SU-DHL-6 (cell line): ENCODE data around the gene TKT.

ENCODE experiments used
- H2AFZ ChIP-seq: fragments of 200-600 bp; sonication (generic); 2 replicates; pipeline ENCODE4 v1.6.1; 2014; ENCODE audit warnings: low read depth, mild to moderate bottlenecking, moderate library complexity, mixed read lengths, antibody characterized with exemption, low read length; ENCODE audit not compliant: severe bottlenecking
- H3F3A ChIP-seq: fragments of 200-600 bp; shearing (Covaris generic); 2 replicates; pipeline ENCODE4 v1.6.0; 2016; ENCODE audit warnings: antibody characterized with exemption, mild to moderate bottlenecking; ENCODE audit not compliant: insufficient read depth
- H3K27ac ChIP-seq: fragments of 200-600 bp; sonication (generic); 2 replicates; pipeline ENCODE4 v1.5.1; 2016; ENCODE audit warnings: low read depth, mild to moderate bottlenecking, low read length, moderate library complexity, mixed read lengths
- H3K27me3 ChIP-seq: fragments of 200-600 bp; sonication (generic), shearing (Covaris generic); 2 replicates; pipeline ENCODE4 v1.6.0; 2014; ENCODE audit warnings: mild to moderate bottlenecking, low read length
- H3K36me3 ChIP-seq: fragments of 200-600 bp; sonication (generic); 2 replicates; pipeline ENCODE4 v1.6.1; 2014; ENCODE audit warnings: mild to moderate bottlenecking, low read length, mixed read lengths
- H3K4me2 ChIP-seq: fragments of 300-600, 200-600 bp; shearing (Covaris generic), sonication (generic); 2 replicates; pipeline ENCODE4 v1.6.0; 2014; ENCODE audit warnings: low read length, low read depth, mild to moderate bottlenecking; ENCODE audit not compliant: poor library complexity, severe bottlenecking
- H3K4me3 ChIP-seq: fragments of 200-600 bp; sonication (generic); 2 replicates; pipeline ENCODE4 v1.5.1; 2014; ENCODE audit warnings: antibody characterized with exemption, low read length, mild to moderate bottlenecking, mixed read lengths; ENCODE audit not compliant: insufficient read depth, poor library complexity, severe bottlenecking
- H3K79me2 ChIP-seq: fragments of 200-600 bp; sonication (generic); 2 replicates; pipeline ENCODE4 v1.6.1; 2014; ENCODE audit warnings: mild to moderate bottlenecking, low read length, moderate library complexity; ENCODE audit not compliant: insufficient read depth
- H3K9ac ChIP-seq: fragments of 200-600 bp; sonication (generic); 2 replicates; pipeline ENCODE4 v1.7.0; 2014; ENCODE audit warnings: mild to moderate bottlenecking, low read length
- H3K9me2 ChIP-seq: fragments of 200-600 bp; sonication (generic); replicated peaks from 2 replicates; pipeline ENCODE4 v1.6.1; 2014; ENCODE audit warnings: low read length; ENCODE audit not compliant: insufficient read depth
- H3K9me3 ChIP-seq: fragments of 200-600 bp; sonication (generic); 2 replicates; pipeline ENCODE4 v1.6.1; 2014; ENCODE audit warnings: low read length, mixed read lengths; ENCODE audit not compliant: insufficient read depth
- H4K20me1 ChIP-seq: fragments of 200-600 bp; sonication (generic); 2 replicates; pipeline ENCODE4 v1.6.1; 2014; ENCODE audit warnings: low read depth, mild to moderate bottlenecking, antibody characterized with exemption, low read length, moderate library complexity, mixed read lengths
- EZH2phosphoT487 ChIP-seq: fragments of 200-600 bp; sonication (generic), shearing (Covaris generic); conservative IDR thresholded peaks from 2 replicates; pipeline ENCODE4 v1.6.1; 2018; ENCODE audit warnings: mild to moderate bottlenecking, antibody characterized with exemption, low read length, moderate library complexity, mixed read lengths
- TF ChIP-seq, protein P1 (sequence below): fragments of 200-600 bp; sonication (generic); IDR thresholded peaks from one replicate; pipeline ENCODE4 v1.5.1; 2017; ENCODE audit warnings: antibody characterized with exemption, mild to moderate bottlenecking, low read length, moderate library complexity; ENCODE audit not compliant: insufficient read depth, poor library complexity, severe bottlenecking

The TKT gene

GRCh38 chr3:53288214-53288613, 32.4 kb upstream of the TKT start:
- Histone ChIP-seq H3K4me2 (no peak overlapping the region), H2AFZ (no peak overlapping the region), H3K27me3 (no peaks in the 10 kb centered on the region), H4K20me1 (no peaks in the 10 kb centered on the region), H3K79me2 (no peaks in the 10 kb centered on the region), H3K4me3 (no peak overlapping the region), H3K9me2 (no peaks in the 10 kb centered on the region), H3F3A (0 out of 2 replicates have a peak, but pooled peaks cover 4% of the 10 kb centered on the region), H3K9ac (no peak overlapping the region), H3K36me3 (no peaks in the 10 kb centered on the region), H3K9me3 (no peaks in the 10 kb centered on the region), H3K27ac (no peak overlapping the region)
- TF ChIP-seq, protein P1, sequence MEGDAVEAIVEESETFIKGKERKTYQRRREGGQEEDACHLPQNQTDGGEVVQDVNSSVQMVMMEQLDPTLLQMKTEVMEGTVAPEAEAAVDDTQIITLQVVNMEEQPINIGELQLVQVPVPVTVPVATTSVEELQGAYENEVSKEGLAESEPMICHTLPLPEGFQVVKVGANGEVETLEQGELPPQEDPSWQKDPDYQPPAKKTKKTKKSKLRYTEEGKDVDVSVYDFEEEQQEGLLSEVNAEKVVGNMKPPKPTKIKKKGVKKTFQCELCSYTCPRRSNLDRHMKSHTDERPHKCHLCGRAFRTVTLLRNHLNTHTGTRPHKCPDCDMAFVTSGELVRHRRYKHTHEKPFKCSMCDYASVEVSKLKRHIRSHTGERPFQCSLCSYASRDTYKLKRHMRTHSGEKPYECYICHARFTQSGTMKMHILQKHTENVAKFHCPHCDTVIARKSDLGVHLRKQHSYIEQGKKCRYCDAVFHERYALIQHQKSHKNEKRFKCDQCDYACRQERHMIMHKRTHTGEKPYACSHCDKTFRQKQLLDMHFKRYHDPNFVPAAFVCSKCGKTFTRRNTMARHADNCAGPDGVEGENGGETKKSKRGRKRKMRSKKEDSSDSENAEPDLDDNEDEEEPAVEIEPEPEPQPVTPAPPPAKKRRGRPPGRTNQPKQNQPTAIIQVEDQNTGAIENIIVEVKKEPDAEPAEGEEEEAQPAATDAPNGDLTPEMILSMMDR: no peak
- TF ChIP-seq EZH2phosphoT487: no peak

DNA sequence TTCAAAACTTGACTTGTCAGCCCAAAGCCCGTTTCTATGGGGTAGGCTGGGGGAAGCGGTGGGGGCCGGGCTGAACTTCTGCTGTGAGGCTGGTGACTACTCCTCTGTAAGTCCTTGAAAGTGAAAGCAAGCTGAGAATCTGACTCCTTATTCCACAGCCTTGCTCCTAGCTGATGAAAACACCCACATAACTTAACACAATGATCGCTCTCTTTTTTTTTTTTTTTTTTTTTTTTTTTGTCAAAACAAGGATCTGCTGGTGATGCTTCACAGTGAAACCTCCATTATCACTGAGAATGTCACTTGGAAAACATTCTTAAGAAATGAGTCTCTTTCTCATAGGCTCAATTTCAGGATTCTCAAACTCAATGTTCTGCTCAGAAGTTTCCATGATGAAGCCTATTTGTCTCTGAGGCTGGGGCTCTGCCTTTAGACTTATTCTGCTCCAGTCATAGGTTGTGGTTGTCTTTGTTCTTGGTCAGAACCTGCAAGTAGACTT, 31.4 kb upstream of the TKT start:
- Histone ChIP-seq H3K9me2 (no peaks in the 10 kb centered on the region), H3K27ac (no peak overlapping the region)

DNA sequence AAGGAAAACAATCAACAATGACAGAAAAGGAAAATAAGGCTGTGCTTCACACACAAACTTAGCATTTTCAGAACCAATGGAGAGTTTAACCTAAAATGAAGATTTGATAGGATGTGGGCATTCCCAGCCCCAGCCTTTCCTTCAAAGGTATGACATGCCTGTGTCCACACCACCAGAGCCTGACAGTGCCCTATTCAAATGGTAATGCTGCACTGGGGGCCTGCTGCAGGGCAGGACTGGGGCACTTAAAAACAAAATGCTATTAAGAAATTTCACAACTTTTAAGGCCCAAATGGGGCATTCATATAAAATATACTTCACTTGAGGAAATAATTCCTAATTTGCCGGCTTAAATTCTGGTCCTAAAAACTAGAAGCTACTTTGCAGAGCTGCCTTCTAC, 30.9 kb upstream of the TKT start:
- H3K9me2 ChIP-seq: no peaks in the 10 kb centered on the region
- no peak overlapping the region for H3K4me3 ChIP-seq
- H3K27me3 ChIP-seq: no peaks in the 10 kb centered on the region
- H3K36me3 ChIP-seq: no peaks in the 10 kb centered on the region
- TF ChIP-seq EZH2phosphoT487: no peak
- TF ChIP-seq, protein P1: no peak
- no peaks in the 10 kb centered on the region for H3K9me3 ChIP-seq
- 0 out of 2 replicates have a peak, but pooled peaks cover 4% of the 10 kb centered on the region for H3F3A ChIP-seq
- H3K4me2 ChIP-seq: no peak overlapping the region
- H2AFZ ChIP-seq: no peak overlapping the region
- no peaks in the 10 kb centered on the region for H3K79me2 ChIP-seq
- H3K9ac ChIP-seq: no peak overlapping the region
- no peaks in the 10 kb centered on the region for H4K20me1 ChIP-seq
- H3K27ac ChIP-seq: no peak overlapping the region

More for the DNA sequence above, 31.4 kb upstream of the TKT start:
- no peaks in the 10 kb centered on the region for H3K79me2 ChIP-seq
- H4K20me1 ChIP-seq: no peaks in the 10 kb centered on the region
- H3K36me3 ChIP-seq: no peaks in the 10 kb centered on the region
- no peak overlapping the region for H2AFZ ChIP-seq
- TF ChIP-seq EZH2phosphoT487: no peak
- TF ChIP-seq, protein P1: no peak
- no peaks in the 10 kb centered on the region for H3K9me3 ChIP-seq
- no peak overlapping the region for H3K9ac ChIP-seq
- H3K4me2 ChIP-seq: no peak overlapping the region
- H3F3A ChIP-seq: 0 out of 2 replicates have a peak, but pooled peaks cover 4% of the 10 kb centered on the region
- no peak overlapping the region for H3K4me3 ChIP-seq
- no peaks in the 10 kb centered on the region for H3K27me3 ChIP-seq
